ENCODE measurements around the gene P2RY2.

DNA sequence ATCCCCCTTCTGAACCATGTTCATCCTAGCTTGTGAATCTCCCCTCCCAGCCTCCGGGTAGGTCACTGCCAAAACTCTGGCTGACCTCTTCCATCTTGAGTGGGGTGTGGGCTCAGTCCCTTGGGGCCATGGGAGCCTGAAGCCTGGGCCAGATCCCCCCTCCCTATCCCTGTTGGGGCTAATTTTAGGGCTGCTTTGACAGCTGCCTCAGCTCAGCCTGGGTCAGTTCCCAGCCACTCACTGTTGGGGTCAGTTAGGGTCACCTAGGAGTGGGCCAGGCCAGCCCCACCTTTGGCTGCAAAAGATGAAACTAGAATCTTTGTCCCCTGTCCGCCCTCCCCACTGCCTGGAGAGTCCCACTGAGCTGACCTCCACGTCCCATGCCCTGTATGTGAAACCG, 29.8 kb upstream of the P2RY2 start:
- no peak for TF ChIP-seq POLR2AphosphoS5 (IDR thresholded peaks at IDR 0.05)
- TF ChIP-seq, protein P1, sequence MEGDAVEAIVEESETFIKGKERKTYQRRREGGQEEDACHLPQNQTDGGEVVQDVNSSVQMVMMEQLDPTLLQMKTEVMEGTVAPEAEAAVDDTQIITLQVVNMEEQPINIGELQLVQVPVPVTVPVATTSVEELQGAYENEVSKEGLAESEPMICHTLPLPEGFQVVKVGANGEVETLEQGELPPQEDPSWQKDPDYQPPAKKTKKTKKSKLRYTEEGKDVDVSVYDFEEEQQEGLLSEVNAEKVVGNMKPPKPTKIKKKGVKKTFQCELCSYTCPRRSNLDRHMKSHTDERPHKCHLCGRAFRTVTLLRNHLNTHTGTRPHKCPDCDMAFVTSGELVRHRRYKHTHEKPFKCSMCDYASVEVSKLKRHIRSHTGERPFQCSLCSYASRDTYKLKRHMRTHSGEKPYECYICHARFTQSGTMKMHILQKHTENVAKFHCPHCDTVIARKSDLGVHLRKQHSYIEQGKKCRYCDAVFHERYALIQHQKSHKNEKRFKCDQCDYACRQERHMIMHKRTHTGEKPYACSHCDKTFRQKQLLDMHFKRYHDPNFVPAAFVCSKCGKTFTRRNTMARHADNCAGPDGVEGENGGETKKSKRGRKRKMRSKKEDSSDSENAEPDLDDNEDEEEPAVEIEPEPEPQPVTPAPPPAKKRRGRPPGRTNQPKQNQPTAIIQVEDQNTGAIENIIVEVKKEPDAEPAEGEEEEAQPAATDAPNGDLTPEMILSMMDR (IDR thresholded peaks at IDR 0.05), result no peak
- no peak for TF ChIP-seq POLR2A (IDR thresholded peaks at IDR 0.05)
- TF ChIP-seq EP300 (IDR thresholded peaks at IDR 0.05), result no peak

Data from sigmoid colon (tissue), 4 donors.